GM21723 (cell line): ENCODE results near the gene CDCA5.

Experiments
- ATAC-seq: cut with Tn5 transposase; IDR thresholded peaks from one replicate; pipeline ENCODE4 v1.9.1; 2021; ENCODE audit warnings: mild to moderate bottlenecking, moderate library complexity; ENCODE audit not compliant: unreplicated experiment

The CDCA5 gene

GRCh38 chr11:65107751-65108468, 24.1 kb upstream of the CDCA5 start:
- ATAC-seq: no peak

GRCh38 chr11:65107078-65107477, 23.2 kb upstream of the CDCA5 start:
- no peak for ATAC-seq

- no peak for ATAC-seq
Measured at GRCh38 chr11:65104628-65105027, 20.8 kb upstream of the CDCA5 start.

- no peak for ATAC-seq
Measured at GRCh38 chr11:65103476-65103875, 19.6 kb upstream of the CDCA5 start.

- ATAC-seq: no peak
Measured at GRCh38 chr11:65102142-65103095, 18.6 kb upstream of the CDCA5 start.

- ATAC-seq: no peak
Measured at GRCh38 chr11:65100674-65101350, 17.0 kb upstream of the CDCA5 start.

GRCh38 chr11:65096926-65097325, 13.1 kb upstream of the CDCA5 start:
- ATAC-seq: no peak

- ATAC-seq: peak; percentile 85
Measured at GRCh38 chr11:65095974-65096806, 12.3 kb upstream of the CDCA5 start, which contains the start of gene VPS51. TSS of gene VPS51 (plus strand) at chr11:65096214. CDS start at chr11:65096251, 37 bp downstream.

- no peak for ATAC-seq
Measured at GRCh38 chr11:65095427-65095826, 11.6 kb upstream of the CDCA5 start.

- ATAC-seq: no peak
Measured at GRCh38 chr11:65090628-65091027, 6.8 kb upstream of the CDCA5 start.

- no peak for ATAC-seq
Measured at GRCh38 chr11:65089621-65090020, 5.8 kb upstream of the CDCA5 start.

- ATAC-seq: no peak
Measured at GRCh38 chr11:65087827-65088226, 4.0 kb upstream of the CDCA5 start.

GRCh38 chr11:65087216-65087615, 3.4 kb upstream of the CDCA5 start:
- no peak for ATAC-seq

GRCh38 chr11:65086809-65087208, 3.0 kb upstream of the CDCA5 start:
- ATAC-seq: no peak

- ATAC-seq: no peak
Measured at GRCh38 chr11:65085446-65085845, 1.6 kb upstream of the CDCA5 start.

- ATAC-seq: peak; percentile 4
Measured at GRCh38 chr11:65084598-65085375, 947 bp upstream of the CDCA5 start.

- ATAC-seq: peak; percentile 18
Measured at GRCh38 chr11:65083134-65083833, 556 bp downstream of the CDCA5 start.

GRCh38 chr11:65078786-65079342, 5.0 kb downstream of the CDCA5 start:
- ATAC-seq: no peak

- ATAC-seq: peak; percentile 50
Measured at GRCh38 chr11:65078151-65078550, 5.7 kb downstream of the CDCA5 start.
